B cell (primary cell): ENCODE measurements around the gene DCBLD1. TPM values are rescaled to one million over a fixed set of nuclear protein-coding genes. Genes with fewer than 3 reads are reported as not detected.

ENCODE experiments used
- ATAC-seq: fragments of 200-7000 bp; cut with Tn5 transposase; one replicate; pipeline ENCODE4 v1.10.0; 2021; ENCODE audit warnings: low read depth, mild to moderate bottlenecking, moderate number of reproducible peaks, moderate library complexity
- CTCF ChIA-PET: fragments of 350-600 bp; sonication (Branson Sonifier 250); formaldehyde crosslinking; loops from one replicate; lab custom pipeline; 2021; ENCODE audit warnings: antibody characterized with exemption, inconsistent platforms; lab: Charles Lee
- POLR2A ChIA-PET: fragments of 350-600 bp; sonication (Branson Sonifier 250); formaldehyde crosslinking; loops from one replicate; lab custom pipeline; 2021; ENCODE audit warnings: antibody characterized with exemption; lab: Charles Lee
- DNase-seq: peaks from one replicate; pipeline ENCODE4 v3.0.0; 2013
- H2AFZ ChIP-seq: 2 replicates; pipeline ENCODE4 v1.6.1; 2012; ENCODE audit warnings: mild to moderate bottlenecking, low read depth, low read length; ENCODE audit not compliant: insufficient read depth, poor library complexity, severe bottlenecking
- H3K27ac ChIP-seq, 2 donors: 1 replicate in 1 of 2; 2 replicates in 1 of 2; pipeline ENCODE4 v1.5.1; 2012 to 2013; ENCODE audit warnings: low read length in 2 of 2, mild to moderate bottlenecking in 2 of 2, moderate library complexity in 1 of 2
- H3K27me3 ChIP-seq, 4 experiments: fragments of 200-600 bp in 1 of 4; sonication (generic) in 1 of 4; replicated peaks in 1 of 4; 1 replicate in 2 of 4; 2 replicates in 2 of 4; pipeline versions ENCODE4 v1.6.1 to v1.7.0; 2013 to 2016; ENCODE audit warnings: low read length in 3 of 4, mild to moderate bottlenecking in 2 of 4, mixed read lengths in 1 of 4, moderate library complexity in 1 of 4; ENCODE audit not compliant: insufficient read depth in 4 of 4, control insufficient read depth in 3 of 4; ENCODE audit errors: control extremely low read depth in 1 of 4
- H3K36me3 ChIP-seq, 2 experiments: replicated peaks in 1 of 2; 1 replicate in 1 of 2; 2 replicates in 1 of 2; pipeline versions ENCODE4 v1.6.1 to v1.7.1; 2013; ENCODE audit warnings: low read length in 1 of 2; ENCODE audit not compliant: insufficient read depth in 2 of 2, control insufficient read depth in 1 of 2; ENCODE audit errors: control extremely low read depth in 1 of 2, extremely low read depth in 1 of 2
- H3K4me1 ChIP-seq, 2 donors: fragments of 200-600 bp in 1 of 2; sonication (generic) in 1 of 2; 1 replicate in 1 of 2; 2 replicates in 1 of 2; pipeline versions ENCODE4 v1.5.1 to v1.6.1; 2013 to 2017; ENCODE audit warnings: low read length in 2 of 2; ENCODE audit not compliant: control insufficient read depth in 2 of 2, insufficient read depth in 2 of 2
- H3K4me2 ChIP-seq: replicated peaks from 2 replicates; pipeline ENCODE3; 2012; ENCODE audit warnings: mild to moderate bottlenecking, low read depth, low read length; ENCODE audit not compliant: poor library complexity, severe bottlenecking
- H3K4me3 ChIP-seq, 5 experiments: fragments of 200-600 bp in 1 of 5; sonication (generic) in 1 of 5; 1 replicate in 3 of 5; 2 replicates in 2 of 5; pipeline versions ENCODE4 v1.5.1 to v1.7.0; 2011 to 2016; ENCODE audit warnings: low read length in 4 of 5, mild to moderate bottlenecking in 4 of 5, low read depth in 2 of 5, control low read depth in 1 of 5, moderate library complexity in 1 of 5; ENCODE audit not compliant: insufficient read depth in 1 of 5; ENCODE audit errors: control extremely low read depth in 1 of 5, extremely low read depth in 1 of 5
- H3K79me2 ChIP-seq: fragments of 200-600 bp; sonication (generic); one replicate; pipeline ENCODE4 v1.6.0; 2016; ENCODE audit warnings: low read length; ENCODE audit not compliant: control insufficient read depth, insufficient read depth
- H3K9ac ChIP-seq: fragments of 200-600 bp; sonication (generic); 2 replicates; pipeline ENCODE4 v1.6.1; 2017; ENCODE audit warnings: mild to moderate bottlenecking, low read length, moderate library complexity
- H3K9me3 ChIP-seq, 3 donors: one replicate each; pipeline versions ENCODE4 v1.6.1 to v1.7.1; 2013; ENCODE audit warnings: low read length in 2 of 3; ENCODE audit not compliant: control insufficient read depth in 2 of 3, insufficient read depth in 1 of 3; ENCODE audit errors: control extremely low read depth in 1 of 3
- H4K20me1 ChIP-seq: 2 replicates; pipeline ENCODE4 v1.6.0; 2012; ENCODE audit warnings: mild to moderate bottlenecking, low read length; ENCODE audit not compliant: insufficient read depth, control insufficient read depth, poor library complexity, severe bottlenecking
- H3K27ac Mint-ChIP-seq: one replicate; pipeline ENCODE4 v1.8.0; 2021; ENCODE audit warnings: mixed read lengths
- H3K27me3 Mint-ChIP-seq: one replicate; pipeline ENCODE4 v1.8.0; 2021; ENCODE audit warnings: mixed read lengths
- H3K4me1 Mint-ChIP-seq: one replicate; pipeline ENCODE4 v1.8.0; 2021; ENCODE audit warnings: mixed read lengths
- H3K4me3 Mint-ChIP-seq: one replicate; pipeline ENCODE4 v1.8.0; 2021; ENCODE audit warnings: mixed read lengths
- H3K9me3 Mint-ChIP-seq: one replicate; pipeline ENCODE4 v1.8.0; 2022; ENCODE audit warnings: mixed read lengths; ENCODE audit not compliant: insufficient read depth
- EZH2 ChIP-seq: IDR thresholded peaks from 2 replicates; pipeline ENCODE4 v1.6.1; 2012; ENCODE audit warnings: borderline replicate concordance, low read depth, mild to moderate bottlenecking, moderate library complexity, low read length; ENCODE audit not compliant: insufficient read depth, poor library complexity, severe bottlenecking
- WGBS: methylation state at CpG from one replicate; pipeline ENCODE4 v1.1.5; 2013; ENCODE audit warnings: missing lambda C conversion rate; ENCODE audit not compliant: insufficient coverage; 5-methylcytosine and 5-hydroxymethylcytosine counted together
- intact Hi-C: fragments of 100-400 bp; cut with micrococcal nuclease; formaldehyde crosslinking; loops from one replicate; pipeline ENCODE4 v1.10.0; 2022
- polyA plus RNA-seq: library from polyadenylated mRNA; depleted of rRNA; stranded (reverse); fragments of >200 nt; gene quantifications from 2 replicates; pipeline ENCODE4 v1.2.3, GENCODE V29; 2012
- total RNA-seq, 2 donors: library from RNA; stranded (reverse); fragments of 120-200 nt in 1 of 2; gene quantifications; 1 replicate in 1 of 2; 2 replicates in 1 of 2; pipeline versions ENCODE4 v1.2.3 to v1.2.4, GENCODE V29; 2013 to 2022
- TF ChIP-seq, protein P1 (sequence below): fragments of 200-600 bp; IDR thresholded peaks from one replicate; pipeline ENCODE4 v1.8.0; 2022; ENCODE audit warnings: antibody characterized with exemption, mild to moderate bottlenecking

The DCBLD1 gene
- total and polyA plus RNA-seq, 2 donors (not counting 1 experiment from before 2014, with no cell fraction given) = 0.21 to 0.37 TPM

DNA sequence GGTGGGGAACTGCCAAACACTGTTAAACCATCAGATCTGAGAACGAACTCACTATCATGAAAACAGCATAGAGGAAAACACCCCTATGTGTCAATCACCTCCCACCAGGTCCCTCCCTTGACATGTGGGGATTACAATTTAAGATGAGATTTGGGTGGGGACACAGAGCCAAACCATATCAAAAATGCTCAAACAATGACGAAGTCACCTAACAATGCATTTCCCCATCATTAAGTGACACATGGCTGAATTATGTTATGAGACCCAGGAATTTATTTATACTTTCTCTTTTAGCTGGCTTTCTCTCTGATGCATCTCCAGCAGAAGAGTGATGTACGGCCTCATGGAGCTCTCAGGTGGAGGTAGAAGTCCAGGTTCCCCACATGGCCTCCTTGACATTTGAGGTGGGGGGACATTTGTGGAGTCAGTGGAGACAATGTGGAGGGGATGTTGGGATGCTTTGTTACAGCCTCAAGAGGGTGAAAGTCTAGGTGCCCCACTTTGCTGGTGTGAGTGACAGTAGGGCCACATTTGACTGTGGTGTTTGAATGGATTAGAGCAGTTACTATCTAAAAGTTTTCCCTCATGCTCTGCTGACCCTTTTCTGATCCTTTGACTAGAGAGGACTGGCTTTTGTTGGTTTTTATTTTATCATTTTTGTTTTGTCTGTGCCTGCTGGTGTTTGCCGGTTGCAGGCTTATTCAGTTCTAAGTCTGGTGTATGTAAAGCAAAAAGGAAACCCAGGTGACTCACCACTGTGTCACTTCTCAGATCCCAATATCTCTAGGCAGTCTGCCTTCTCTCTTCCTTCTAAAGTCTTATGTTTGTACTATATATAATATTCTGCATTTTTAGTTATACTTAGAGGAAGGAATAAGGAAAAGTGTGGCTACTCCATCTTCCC lies 18.5 kb upstream of the DCBLD1 start:
- Mint-ChIP-seq H3K4me1 (no peaks in the 10 kb centered on the region), H3K4me3 (no peak overlapping the region), H3K9me3 (no peaks in the 10 kb centered on the region), H3K27ac (no peak overlapping the region), H3K27me3 (peaks cover 20% of the 10 kb centered on the region)
- Histone ChIP-seq H3K4me2 (no peak overlapping the region), H3K27ac (no peak overlapping the region), H4K20me1 (no peaks in the 10 kb centered on the region), H3K9me3 (no peaks in the 10 kb centered on the region), H3K27me3 (peaks cover 0 to 5% (median 5%) of the 10 kb centered on the region in 4 experiments), H2AFZ (no peak overlapping the region), H3K9ac (no peak overlapping the region), H3K36me3 (no peaks in the 10 kb centered on the region), H3K4me1 (no peaks in the 10 kb centered on the region), H3K79me2 (no peaks in the 10 kb centered on the region), H3K4me3 (no peak overlapping the region)
- ATAC-seq = no peak
- no peak for DNase-seq
- CTCF ChIA-PET = no interaction called here
- POLR2A ChIA-PET = no interaction called here
- TF ChIP-seq EZH2 = no peak
- 88% methylated on average over 1 of the region's 4 CpGs for whole genome bisulfite sequencing
- intact Hi-C loops = no loop called here

DNA sequence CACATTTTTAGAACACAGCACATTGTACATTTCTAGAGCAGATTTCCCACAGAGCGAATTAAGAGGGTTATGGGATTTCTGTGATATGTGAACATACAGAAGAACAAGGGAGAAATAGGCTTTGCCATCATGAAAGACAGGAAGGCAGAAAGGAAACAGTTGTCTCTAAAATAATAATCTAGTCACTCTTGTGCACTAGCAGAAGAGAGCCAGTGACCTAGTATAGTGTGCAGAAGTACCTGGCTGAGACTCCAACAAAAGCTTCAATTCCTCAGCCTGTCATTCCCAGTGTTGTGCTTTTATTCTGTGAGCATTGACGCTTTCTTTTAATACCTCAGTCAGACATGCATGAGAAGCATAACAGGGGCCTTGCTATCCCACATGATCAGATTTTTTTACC lies 17.8 kb upstream of the DCBLD1 start:
- no peak overlapping the region for H3K4me3 ChIP-seq
- no peaks in the 10 kb centered on the region for H3K79me2 ChIP-seq
- Mint-ChIP-seq H3K27ac (no peak overlapping the region), H3K27me3 (peaks cover 26% of the 10 kb centered on the region), H3K4me1 (no peaks in the 10 kb centered on the region), H3K4me3 (no peak overlapping the region), H3K9me3 (no peaks in the 10 kb centered on the region)
- H3K4me2 ChIP-seq = no peak overlapping the region
- H4K20me1 ChIP-seq = no peaks in the 10 kb centered on the region
- peaks cover 0 to 5% (median 5%) of the 10 kb centered on the region in 4 experiments for H3K27me3 ChIP-seq
- no peaks in the 10 kb centered on the region for H3K9me3 ChIP-seq
- no peaks in the 10 kb centered on the region for H3K4me1 ChIP-seq
- H3K36me3 ChIP-seq = no peaks in the 10 kb centered on the region
- TF ChIP-seq, protein P1, sequence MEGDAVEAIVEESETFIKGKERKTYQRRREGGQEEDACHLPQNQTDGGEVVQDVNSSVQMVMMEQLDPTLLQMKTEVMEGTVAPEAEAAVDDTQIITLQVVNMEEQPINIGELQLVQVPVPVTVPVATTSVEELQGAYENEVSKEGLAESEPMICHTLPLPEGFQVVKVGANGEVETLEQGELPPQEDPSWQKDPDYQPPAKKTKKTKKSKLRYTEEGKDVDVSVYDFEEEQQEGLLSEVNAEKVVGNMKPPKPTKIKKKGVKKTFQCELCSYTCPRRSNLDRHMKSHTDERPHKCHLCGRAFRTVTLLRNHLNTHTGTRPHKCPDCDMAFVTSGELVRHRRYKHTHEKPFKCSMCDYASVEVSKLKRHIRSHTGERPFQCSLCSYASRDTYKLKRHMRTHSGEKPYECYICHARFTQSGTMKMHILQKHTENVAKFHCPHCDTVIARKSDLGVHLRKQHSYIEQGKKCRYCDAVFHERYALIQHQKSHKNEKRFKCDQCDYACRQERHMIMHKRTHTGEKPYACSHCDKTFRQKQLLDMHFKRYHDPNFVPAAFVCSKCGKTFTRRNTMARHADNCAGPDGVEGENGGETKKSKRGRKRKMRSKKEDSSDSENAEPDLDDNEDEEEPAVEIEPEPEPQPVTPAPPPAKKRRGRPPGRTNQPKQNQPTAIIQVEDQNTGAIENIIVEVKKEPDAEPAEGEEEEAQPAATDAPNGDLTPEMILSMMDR = no peak
- TF ChIP-seq EZH2 = no peak
- no peak for ATAC-seq
- no peak overlapping the region for H2AFZ ChIP-seq
- ChIA-PET POLR2A (no interaction called here), CTCF (no interaction called here)
- WGBS = 0% methylated on average over 1 of the region's 2 CpGs
- H3K9ac ChIP-seq = no peak overlapping the region
- no peak for DNase-seq
- no peak overlapping the region for H3K27ac ChIP-seq
- intact Hi-C loops = no loop called here
